ENCODE measurements around the gene SLC25A21.

The SLC25A21 gene

DNA sequence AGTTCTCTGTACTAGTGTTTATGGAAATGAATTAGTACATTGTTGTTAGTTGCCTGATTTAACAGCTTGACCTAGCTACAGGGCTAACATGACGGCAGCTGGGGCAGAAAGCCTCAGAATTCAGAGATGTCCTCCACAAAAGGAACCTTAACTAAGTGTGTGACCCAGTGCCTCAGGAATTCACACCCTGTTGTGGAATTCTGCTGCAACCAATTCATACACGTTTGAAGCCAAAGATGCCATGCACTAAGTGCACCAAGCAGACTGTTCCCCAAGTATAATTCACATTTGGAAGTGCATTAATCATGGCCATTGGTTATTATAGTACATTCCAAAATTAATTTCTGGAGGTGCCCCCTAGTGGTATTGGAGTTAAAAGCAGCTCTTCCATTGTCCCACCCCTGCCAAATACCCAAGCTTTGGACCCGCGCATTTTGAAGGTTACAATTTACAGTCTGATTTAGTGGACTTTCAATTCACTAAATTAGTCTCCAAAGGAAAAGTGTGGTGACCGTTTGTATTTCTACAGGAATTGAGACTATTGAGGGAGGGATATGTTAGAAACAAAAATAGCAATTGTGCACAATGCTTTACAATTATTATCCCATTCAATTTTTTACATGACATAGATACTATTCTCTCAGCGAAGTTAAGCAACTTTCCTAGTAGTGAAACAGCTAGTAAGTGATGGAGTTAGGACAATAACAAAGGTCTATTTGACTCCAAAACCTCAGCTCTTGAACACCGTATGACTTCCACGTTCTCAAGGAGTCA lies 424.8 kb downstream of the SLC25A21 start:
- no peak overlapping the region for H3K4me3 Mint-ChIP-seq
- no peak overlapping the region for H3K27ac Mint-ChIP-seq
- peaks cover 5% of the 10 kb centered on the region for H3K9me3 Mint-ChIP-seq
- no peak for DNase-seq
- H3K36me3 Mint-ChIP-seq = no peaks in the 10 kb centered on the region
- CTCF ChIA-PET = interaction anchor here (0.7 to 1.7 kb wide), 6 partner anchors 10 to 194 kb away, joined by 3 to 4 read pairs (median 3); no protein-coding TSS in a partner anchor
- no peaks in the 10 kb centered on the region for H3K4me1 Mint-ChIP-seq
- no peaks in the 10 kb centered on the region for H3K27me3 Mint-ChIP-seq

DNA sequence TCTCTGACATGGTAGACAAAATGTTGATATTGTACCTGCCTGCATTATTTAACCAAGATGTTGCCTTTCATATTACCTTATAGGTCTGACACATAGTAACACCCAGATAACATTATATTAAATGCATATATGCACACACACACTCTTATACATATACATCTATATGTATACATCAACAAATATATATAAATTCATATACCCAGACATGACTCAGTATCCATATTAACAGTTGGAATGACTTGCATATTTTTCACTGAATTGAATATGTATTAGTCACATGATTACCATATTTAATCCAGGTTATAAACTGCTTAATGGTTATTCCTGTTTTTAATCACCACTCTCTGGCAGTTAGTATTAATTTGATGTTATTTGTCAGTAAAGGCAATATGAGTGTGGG lies 425.5 kb downstream of the SLC25A21 start:
- H3K4me1 Mint-ChIP-seq = no peaks in the 10 kb centered on the region
- H3K36me3 Mint-ChIP-seq = no peaks in the 10 kb centered on the region
- no peak overlapping the region for H3K27ac Mint-ChIP-seq
- no peaks in the 10 kb centered on the region for H3K27me3 Mint-ChIP-seq
- H3K9me3 Mint-ChIP-seq = peaks cover 3% of the 10 kb centered on the region
- CTCF ChIA-PET = interaction anchor here (1.1 to 1.7 kb wide), 4 partner anchors 12 to 31 kb away, joined by 3 to 4 read pairs (median 3); no protein-coding TSS in a partner anchor
- no peak overlapping the region for H3K4me3 Mint-ChIP-seq
- no peak for DNase-seq

DNA sequence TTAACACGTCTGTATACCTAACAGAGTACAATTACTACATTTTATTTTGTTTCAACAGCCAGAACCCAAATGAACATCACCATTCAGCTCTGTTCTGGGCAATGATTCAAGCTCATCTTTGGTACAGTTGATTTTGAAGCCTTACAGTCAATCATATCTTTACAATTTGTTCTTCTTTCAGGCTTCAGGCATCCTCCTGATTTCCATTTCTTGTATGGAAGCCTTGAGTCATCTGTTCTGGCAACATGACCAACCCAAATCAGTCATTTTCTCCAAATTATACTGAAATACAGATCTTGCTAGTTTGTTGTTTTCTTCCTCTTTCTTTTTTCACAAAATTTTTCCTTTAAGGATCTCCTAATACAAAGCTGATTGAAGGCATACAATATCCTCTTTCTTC lies 430.5 kb downstream of the SLC25A21 start:
- peaks cover 2% of the 10 kb centered on the region for H3K9me3 Mint-ChIP-seq
- no peak overlapping the region for H3K4me3 Mint-ChIP-seq
- no peak overlapping the region for H3K27ac Mint-ChIP-seq
- DNase-seq = no peak
- CTCF ChIA-PET = no interaction called here
- no peaks in the 10 kb centered on the region for H3K36me3 Mint-ChIP-seq
- H3K4me1 Mint-ChIP-seq = no peaks in the 10 kb centered on the region
- no peaks in the 10 kb centered on the region for H3K27me3 Mint-ChIP-seq

DNA sequence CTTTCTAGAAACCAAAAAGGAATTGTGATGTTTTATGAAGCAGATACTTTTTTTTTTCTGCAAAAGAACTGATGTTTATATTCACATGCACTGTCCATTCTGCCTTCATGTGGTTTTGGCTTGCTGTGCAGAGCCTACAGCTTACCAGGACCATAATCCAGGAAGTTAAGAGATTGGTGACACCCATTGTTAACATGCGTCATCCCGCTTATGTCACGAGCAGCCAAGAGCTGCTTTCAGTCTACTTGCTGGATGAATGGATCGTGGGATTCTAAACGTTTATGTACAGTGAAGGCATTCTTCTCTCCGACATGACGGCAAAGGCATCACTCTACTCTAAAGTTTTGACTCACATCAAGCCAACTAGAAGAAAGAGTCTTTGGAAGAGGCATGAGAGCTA lies 434.1 kb downstream of the SLC25A21 start:
- no peak overlapping the region for H3K4me3 Mint-ChIP-seq
- H3K36me3 Mint-ChIP-seq = no peaks in the 10 kb centered on the region
- CTCF ChIA-PET = interaction anchor here (0.6 to 1.6 kb wide), 2 partner anchors 10 to 21 kb away, joined by 3 read pairs; no protein-coding TSS in a partner anchor

GRCh38 chr14:36726128-36726527 lies 446.3 kb downstream of the SLC25A21 start:
- Mint-ChIP-seq H3K27ac (no peak overlapping the region), H3K4me1 (no peaks in the 10 kb centered on the region), H3K27me3 (no peaks in the 10 kb centered on the region), H3K4me3 (no peak overlapping the region), H3K9me3 (peaks cover 2% of the 10 kb centered on the region), H3K36me3 (no peaks in the 10 kb centered on the region)
- DNase-seq = no peak
- CTCF ChIA-PET = no interaction called here

More for the DNA sequence above, 434.1 kb downstream of the SLC25A21 start:
- no peaks in the 10 kb centered on the region for H3K9me3 Mint-ChIP-seq
- no peaks in the 10 kb centered on the region for H3K27me3 Mint-ChIP-seq
- DNase-seq = no peak
- no peaks in the 10 kb centered on the region for H3K4me1 Mint-ChIP-seq
- no peak overlapping the region for H3K27ac Mint-ChIP-seq

DNA sequence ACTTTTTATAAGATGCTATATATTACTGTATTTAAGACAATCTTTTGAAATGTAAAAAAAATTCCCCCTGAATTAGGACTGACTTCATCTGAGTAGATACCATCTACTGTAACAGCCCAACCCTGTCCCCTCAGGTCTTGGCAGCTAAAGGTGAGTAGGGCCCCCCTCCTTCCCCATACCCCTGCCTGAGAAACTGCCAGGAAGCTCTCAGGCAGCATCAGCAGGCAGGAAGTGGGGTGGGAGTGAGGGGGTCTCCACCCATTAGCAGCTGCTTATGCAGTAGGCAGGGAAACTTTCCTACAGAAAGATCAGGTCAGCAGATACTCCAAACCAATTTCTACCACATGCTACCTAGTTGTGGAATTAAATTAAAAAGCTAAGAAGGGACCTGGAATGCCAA lies 448.2 kb downstream of the SLC25A21 start:
- H3K4me1 Mint-ChIP-seq = no peaks in the 10 kb centered on the region
- no peaks in the 10 kb centered on the region for H3K36me3 Mint-ChIP-seq
- H3K9me3 Mint-ChIP-seq = peaks cover 2% of the 10 kb centered on the region
- H3K27ac Mint-ChIP-seq = no peak overlapping the region
- DNase-seq = no peak
- no peaks in the 10 kb centered on the region for H3K27me3 Mint-ChIP-seq
- CTCF ChIA-PET = no interaction called here
- no peak overlapping the region for H3K4me3 Mint-ChIP-seq

DNA sequence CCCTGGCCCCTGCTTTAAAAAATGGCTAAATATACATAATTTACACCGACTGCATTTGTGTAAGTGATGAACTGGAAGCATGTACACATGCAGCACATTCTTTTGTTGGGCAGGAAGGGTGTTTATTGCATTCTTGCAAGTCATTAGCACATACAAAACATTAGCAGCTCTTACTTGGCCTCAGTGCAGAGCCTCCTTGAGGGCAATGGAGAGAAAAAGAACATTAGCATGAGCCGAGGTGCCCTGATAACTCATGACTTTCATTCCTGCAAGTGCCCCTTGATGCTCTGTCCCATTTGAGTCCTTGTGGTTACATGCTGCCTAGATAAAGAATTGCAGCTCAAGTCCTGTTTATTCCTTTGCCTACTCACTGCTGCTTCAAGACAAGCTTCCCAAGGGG lies 448.9 kb downstream of the SLC25A21 start:
- Mint-ChIP-seq H3K4me1 (no peaks in the 10 kb centered on the region), H3K27me3 (no peaks in the 10 kb centered on the region), H3K36me3 (no peaks in the 10 kb centered on the region), H3K27ac (no peak overlapping the region), H3K9me3 (peaks cover 2% of the 10 kb centered on the region), H3K4me3 (no peak overlapping the region)
- CTCF ChIA-PET = no interaction called here
- no peak for DNase-seq

- H3K9me3 Mint-ChIP-seq = peaks cover 2% of the 10 kb centered on the region
- no peak for DNase-seq
- H3K4me1 Mint-ChIP-seq = no peaks in the 10 kb centered on the region
Observed at GRCh38 chr14:36721877-36722276, 450.5 kb downstream of the SLC25A21 start.

DNA sequence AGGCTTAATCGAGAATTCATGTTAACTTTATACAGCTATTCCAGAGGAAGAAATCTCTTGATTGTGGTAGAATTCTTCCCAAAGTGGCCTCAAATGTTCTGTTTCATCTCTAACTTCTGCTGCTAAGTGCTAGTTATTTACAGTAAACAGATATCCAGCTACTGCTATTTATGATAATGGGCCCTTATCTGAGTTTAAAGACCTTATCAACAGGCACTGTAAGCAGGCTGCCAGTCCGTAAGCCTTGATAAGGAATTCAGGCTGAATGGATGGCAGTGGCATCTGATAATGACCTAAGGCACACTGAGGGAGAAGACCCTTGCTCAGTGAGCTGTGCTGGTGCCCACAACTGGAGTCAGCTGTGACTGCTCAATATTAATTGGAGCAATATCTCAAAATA lies 451.7 kb downstream of the SLC25A21 start:
- Mint-ChIP-seq H3K36me3 (no peaks in the 10 kb centered on the region), H3K4me3 (no peak overlapping the region), H3K4me1 (no peaks in the 10 kb centered on the region), H3K27me3 (no peaks in the 10 kb centered on the region), H3K9me3 (peaks cover 2% of the 10 kb centered on the region), H3K27ac (no peak overlapping the region)
- DNase-seq = no peak
- CTCF ChIA-PET = no interaction called here

More at GRCh38 chr14:36721877-36722276, 450.5 kb downstream of the SLC25A21 start:
- CTCF ChIA-PET = no interaction called here
- Mint-ChIP-seq H3K27ac (no peak overlapping the region), H3K4me3 (no peak overlapping the region), H3K36me3 (no peaks in the 10 kb centered on the region), H3K27me3 (no peaks in the 10 kb centered on the region)

DNA sequence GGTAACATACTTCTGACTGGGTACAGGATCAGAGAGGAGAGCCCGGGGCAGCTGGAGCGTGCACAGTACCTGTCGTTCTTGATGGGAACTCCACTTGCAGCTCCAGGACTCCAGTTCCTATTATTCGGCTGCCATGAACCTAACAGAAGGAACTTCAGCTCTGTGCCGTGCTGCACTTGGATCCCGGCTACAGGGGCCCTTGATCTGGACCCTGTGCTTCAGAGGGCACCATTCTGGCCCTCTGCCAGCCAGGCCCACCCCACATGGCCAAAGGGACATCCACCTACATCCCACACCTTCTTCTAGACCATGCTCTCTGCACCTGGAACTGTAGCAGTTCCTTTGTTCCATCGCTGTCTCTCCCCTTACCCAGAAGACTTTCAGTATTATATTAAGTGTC lies 452.6 kb downstream of the SLC25A21 start:
- Mint-ChIP-seq H3K27me3 (no peaks in the 10 kb centered on the region), H3K27ac (no peak overlapping the region), H3K36me3 (no peaks in the 10 kb centered on the region), H3K9me3 (peaks cover 2% of the 10 kb centered on the region), H3K4me3 (no peak overlapping the region), H3K4me1 (no peaks in the 10 kb centered on the region)
- no peak for DNase-seq
- CTCF ChIA-PET = no interaction called here

- Mint-ChIP-seq H3K27ac (no peak overlapping the region), H3K4me3 (no peak overlapping the region), H3K27me3 (no peaks in the 10 kb centered on the region), H3K36me3 (no peaks in the 10 kb centered on the region), H3K9me3 (peaks cover 2% of the 10 kb centered on the region), H3K4me1 (no peaks in the 10 kb centered on the region)
- CTCF ChIA-PET = interaction anchor here (0.7 kb wide), 1 partner anchor 20 kb away, joined by 3 read pairs; no protein-coding TSS in a partner anchor
- DNase-seq = no peak
Observed at GRCh38 chr14:36718216-36718615, 454.2 kb downstream of the SLC25A21 start.

DNA sequence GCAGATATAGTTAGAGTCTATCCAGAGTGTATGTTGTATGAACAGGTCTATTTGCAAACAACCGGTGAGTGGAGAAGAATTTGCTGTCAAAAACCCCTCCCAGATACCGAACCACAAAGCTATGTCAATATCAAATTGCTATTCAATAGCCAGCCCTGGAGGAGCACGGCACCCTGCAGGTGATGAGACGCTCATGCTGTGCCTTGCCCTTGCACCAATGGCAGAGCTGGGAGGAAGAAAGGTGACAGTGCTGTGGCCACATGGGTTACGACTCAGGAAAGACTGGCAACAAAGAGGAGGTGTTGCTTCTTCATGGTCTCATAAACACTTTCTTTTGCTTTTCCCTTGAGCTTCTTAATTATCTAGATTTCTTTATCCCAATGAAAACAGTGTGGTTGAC lies 455.0 kb downstream of the SLC25A21 start:
- H3K4me3 Mint-ChIP-seq = no peak overlapping the region
- CTCF ChIA-PET = interaction anchor here (0.7 kb wide), 1 partner anchor 21 kb away, joined by 3 read pairs; no protein-coding TSS in a partner anchor
- DNase-seq = no peak
- H3K27ac Mint-ChIP-seq = no peak overlapping the region
- H3K9me3 Mint-ChIP-seq = peaks cover 2% of the 10 kb centered on the region
- H3K36me3 Mint-ChIP-seq = no peaks in the 10 kb centered on the region
- no peaks in the 10 kb centered on the region for H3K27me3 Mint-ChIP-seq
- H3K4me1 Mint-ChIP-seq = no peaks in the 10 kb centered on the region

DNA sequence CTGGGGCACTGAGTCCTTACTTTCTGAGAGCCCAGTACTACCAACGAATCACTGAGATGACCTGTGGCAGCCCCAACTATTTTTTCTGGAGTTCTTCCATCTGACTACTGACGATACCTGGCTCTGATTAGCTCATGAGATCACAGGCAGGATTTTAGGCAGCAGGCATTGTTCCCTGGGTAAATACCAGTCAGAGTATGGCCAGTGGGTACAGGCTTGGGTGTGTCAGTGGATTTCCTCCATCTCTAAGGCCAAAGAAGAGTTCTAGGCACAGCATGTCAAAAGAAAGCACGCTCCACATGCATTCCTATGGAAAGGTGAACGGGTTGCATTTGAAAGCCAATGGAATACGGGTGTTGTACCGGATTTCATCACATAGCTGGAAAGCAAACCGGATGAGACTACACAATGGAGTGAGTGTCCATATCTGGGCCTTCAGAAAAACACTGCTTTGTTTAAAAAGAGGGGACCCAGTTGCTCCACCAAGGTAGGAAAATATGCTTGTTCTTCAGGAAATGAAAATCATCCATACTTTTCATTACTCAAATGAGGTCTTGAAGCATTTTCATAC lies 455.7 kb downstream of the SLC25A21 start:
- H3K27ac Mint-ChIP-seq = no peak overlapping the region
- DNase-seq = no peak
- H3K27me3 Mint-ChIP-seq = no peaks in the 10 kb centered on the region
- no peaks in the 10 kb centered on the region for H3K4me1 Mint-ChIP-seq
- H3K4me3 Mint-ChIP-seq = no peak overlapping the region
- H3K9me3 Mint-ChIP-seq = no peaks in the 10 kb centered on the region
- H3K36me3 Mint-ChIP-seq = no peaks in the 10 kb centered on the region
- CTCF ChIA-PET = no interaction called here

DNA sequence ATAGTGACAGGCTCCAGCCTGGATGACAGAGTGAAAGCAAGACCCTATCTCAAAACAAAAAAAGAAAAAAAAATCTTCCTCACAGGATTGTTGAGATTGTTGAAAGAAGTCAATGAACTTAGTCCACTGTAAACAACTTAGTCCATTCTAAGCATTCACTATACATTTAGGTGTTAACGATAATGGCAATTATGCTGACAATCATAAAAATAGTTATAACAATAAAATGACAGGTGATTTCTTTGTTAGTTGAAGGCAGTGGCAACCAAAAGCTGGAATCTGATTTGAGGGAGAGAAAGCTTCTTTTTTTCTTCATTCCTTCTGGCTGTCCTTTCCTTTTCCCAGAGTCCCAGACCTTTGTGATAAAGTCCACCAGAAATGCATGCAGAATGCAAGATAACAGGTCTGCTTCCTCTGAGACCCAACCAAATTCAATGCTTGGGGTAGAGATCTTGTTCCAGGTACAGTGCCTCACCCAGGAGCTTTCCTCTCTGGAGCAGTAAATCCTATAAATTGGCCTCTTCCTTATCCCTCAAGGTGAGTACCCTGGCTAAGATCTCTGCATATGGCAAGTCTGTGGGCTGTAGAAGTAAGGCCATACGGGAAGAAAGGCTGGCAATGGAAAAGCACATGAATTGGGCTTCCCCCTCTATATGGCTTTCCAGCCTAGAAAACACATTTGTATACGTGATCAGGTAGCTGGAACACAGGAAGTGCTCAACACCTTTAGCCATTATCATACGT lies 458.3 kb downstream of the SLC25A21 start:
- Mint-ChIP-seq H3K4me1 (no peaks in the 10 kb centered on the region), H3K27ac (no peak overlapping the region), H3K9me3 (no peaks in the 10 kb centered on the region), H3K4me3 (no peak overlapping the region), H3K36me3 (no peaks in the 10 kb centered on the region), H3K27me3 (no peaks in the 10 kb centered on the region)
- CTCF ChIA-PET = no interaction called here
- no peak for DNase-seq
